Measurements from ENCODE around the gene SLC25A29. TPM values are rescaled to one million over a fixed set of nuclear protein-coding genes. Genes with fewer than 3 reads are reported as not detected.
"Not testable (repeated sequence)": the region's sequence is repeated elsewhere in the genome, so short reads cannot be mapped to it uniquely, and the experiment has no call there.

Gene SLC25A29
- total RNA-seq, 6 experiments from 2014 or later: 14.1 to 30.3 (median 18.2) TPM

- H3K9me3 ChIP-seq: no peaks in the 10 kb centered on the region
- peak in 1 of 3 donors; percentile 22 for DNase-seq
- peaks cover 0 to 2% (median 0%) of the 10 kb centered on the region in 4 donors for H3K4me1 ChIP-seq
- intact Hi-C loops (cut with DNase I): no loop called here
- H3K27me3 ChIP-seq: no peaks in the 10 kb centered on the region
- 73% methylated on average over 6 of the region's 12 CpGs for WGBS (ENCODE audit: insufficient coverage, low coverage, low lambda C conversion rate, missing lambda C conversion rate)
- H3K36me3 ChIP-seq: no peaks in the 10 kb centered on the region
- no peak for ATAC-seq
- H3K27ac ChIP-seq: no peak overlapping the region
- H3K4me3 ChIP-seq: no peak overlapping the region
- TF ChIP-seq POLR2A (IDR thresholded peaks at IDR 0.05): no peak
- no peak for TF ChIP-seq CTCF (IDR thresholded peaks at IDR 0.05)
Observed at GRCh38 chr14:100290607-100291304, 15.5 kb downstream of the SLC25A29 start.

GRCh38 chr14:100289916-100290606 is 16.2 kb downstream of the SLC25A29 start:
- no peak for TF ChIP-seq POLR2A (IDR thresholded peaks at IDR 0.05)
- no peak for TF ChIP-seq CTCF (IDR thresholded peaks at IDR 0.05)
- Histone ChIP-seq H3K4me1 (peaks cover 0 to 4% (median 0%) of the 10 kb centered on the region in 4 donors), H3K4me3 (no peak overlapping the region), H3K36me3 (no peaks in the 10 kb centered on the region), H3K9me3 (no peaks in the 10 kb centered on the region), H3K27me3 (no peaks in the 10 kb centered on the region), H3K27ac (no peak overlapping the region)
- intact Hi-C loops (cut with DNase I): no loop called here
- 53% methylated on average over 4 of the region's 9 CpGs for WGBS (ENCODE audit: insufficient coverage, low coverage, low lambda C conversion rate, missing lambda C conversion rate)
- DNase-seq (peak in 1 of 3 donors; percentile 44), ATAC-seq (no peak)

- intact Hi-C loops (cut with DNase I): no loop called here
- Histone ChIP-seq H3K27me3 (no peaks in the 10 kb centered on the region), H3K4me1 (peaks cover 0 to 4% (median 0%) of the 10 kb centered on the region in 4 donors), H3K4me3 (no peak overlapping the region), H3K36me3 (no peaks in the 10 kb centered on the region), H3K9me3 (no peaks in the 10 kb centered on the region), H3K27ac (no peak overlapping the region)
- DNase-seq (no peak), ATAC-seq (no peak)
- no peak for TF ChIP-seq POLR2A (IDR thresholded peaks at IDR 0.05)
- TF ChIP-seq CTCF (IDR thresholded peaks at IDR 0.05): no peak
- WGBS (ENCODE audit: insufficient coverage, low coverage, low lambda C conversion rate, missing lambda C conversion rate): 88% methylated on average over 12 of the region's 12 CpGs
Observed at GRCh38 chr14:100288382-100289185, 17.7 kb downstream of the SLC25A29 start.

GRCh38 chr14:100287998-100288295 is 18.3 kb downstream of the SLC25A29 start:
- not testable (repeated sequence) for DNase-seq

More at GRCh38 chr14:100287998-100288295, 18.3 kb downstream of the SLC25A29 start:
- H3K4me1 ChIP-seq; H3K4me3 ChIP-seq; intact Hi-C loops (cut with DNase I); H3K36me3 ChIP-seq; H3K9me3 ChIP-seq; H3K27me3 ChIP-seq; H3K27ac ChIP-seq; ATAC-seq: not testable (repeated sequence)
- WGBS (ENCODE audit: insufficient coverage, low coverage, low lambda C conversion rate, missing lambda C conversion rate): 84% methylated on average over 4 of the region's 8 CpGs
